GM12878 (cell line): Measurements from ENCODE around the gene RARB. TPM values are rescaled to one million over a fixed set of nuclear protein-coding genes. Genes with fewer than 3 reads are reported as not detected.

ENCODE experiments used
- ATAC-seq: fragments of 200-7000 bp; cut with Tn5 transposase; 3 replicates; pipeline ENCODE4 v1.9.1; 2020; ENCODE audit warnings: mild to moderate bottlenecking, moderate library complexity
- BruUV-seq: library from RNA; stranded (reverse); fragments of 400-500 nt; replicated peaks from 2 replicates; lab custom pipeline; 2021; lab: Mats Ljungman, UMichigan
- CTCF ChIA-PET: fragments of 300-600 bp; sonication (Branson Sonifier 250); formaldehyde crosslinking; extraction: SDS; loops from one replicate; lab custom pipeline; 2021; ENCODE audit warnings: inconsistent platforms; lab: Yijun Ruan, JAX
- POLR2A ChIA-PET: fragments of 350-600 bp; formaldehyde crosslinking; extraction: SDS; loops from one replicate; lab custom pipeline; 2021; ENCODE audit warnings: inconsistent platforms; lab: Charles Lee
- RAD21 ChIA-PET: fragments of 300-600 bp; sonication (Branson Sonifier 250); formaldehyde crosslinking; loops from one replicate; lab custom pipeline; 2023; ENCODE audit warnings: antibody characterized with exemption; ENCODE audit not compliant: unreplicated experiment; lab: Charles Lee
- SMC1A ChIA-PET: fragments of 300-600 bp; sonication (Branson Sonifier 250); formaldehyde crosslinking; loops from one replicate; lab custom pipeline; 2023; ENCODE audit not compliant: unreplicated experiment, uncharacterized antibody; lab: Charles Lee
- DNase-seq: peaks from one replicate; pipeline ENCODE4 v3.0.0-alpha.2; 2011; ENCODE audit warnings: low read depth, low spot score
- FAIRE-seq: peaks from 3 replicates; lab custom pipeline; 2011; peaks lifted over from hg19 to GRCh38; lab: Jason Lieb, UNC
- H2AFZ ChIP-seq: 2 replicates; pipeline ENCODE4 v1.6.0; 2011; ENCODE audit warnings: low read depth, low read length, control low read depth; ENCODE audit not compliant: control insufficient read depth
- H3K27ac ChIP-seq: 2 replicates; pipeline ENCODE4 v1.5.1; 2011; ENCODE audit warnings: control low read depth; ENCODE audit not compliant: control insufficient read depth, insufficient read depth
- H3K27me3 ChIP-seq, 2 experiments: replicated peaks in 1 of 2; 2 replicates each; pipeline versions ENCODE4 v1.6.0 to v1.6.1; 2011; ENCODE audit warnings: low read length in 1 of 2; ENCODE audit not compliant: control insufficient read depth in 2 of 2, insufficient read depth in 2 of 2
- H3K36me3 ChIP-seq, 2 experiments: 2 replicates each; pipeline ENCODE4 v1.5.1; 2011; ENCODE audit warnings: low read length in 1 of 2; ENCODE audit not compliant: control insufficient read depth in 2 of 2, insufficient read depth in 2 of 2
- H3K4me1 ChIP-seq: 2 replicates; pipeline ENCODE4 v1.6.1; 2011; ENCODE audit warnings: mild to moderate bottlenecking, low read length, moderate library complexity, mixed read lengths; ENCODE audit not compliant: control insufficient read depth, insufficient read depth
- H3K4me2 ChIP-seq: 2 replicates; pipeline ENCODE4 v1.6.0; 2011; ENCODE audit warnings: control low read depth; ENCODE audit not compliant: control insufficient read depth, insufficient read depth
- H3K4me3 ChIP-seq: fragments of 200-600 bp; sonication (generic); 2 replicates; pipeline ENCODE4 v1.5.1; 2016
- H3K79me2 ChIP-seq: 2 replicates; pipeline ENCODE4 v1.6.0; 2011; ENCODE audit warnings: low read length; ENCODE audit not compliant: control insufficient read depth, insufficient read depth
- H3K9ac ChIP-seq: 2 replicates; pipeline ENCODE4 v1.8.0; 2011; ENCODE audit warnings: low read length, control low read depth, mixed read lengths; ENCODE audit not compliant: control insufficient read depth, insufficient read depth
- H3K9me3 ChIP-seq: replicated peaks from 3 replicates; pipeline ENCODE4 v1.5.1; 2011; ENCODE audit warnings: mild to moderate bottlenecking, low read length; ENCODE audit not compliant: control insufficient read depth, insufficient read depth
- H4K20me1 ChIP-seq: 2 replicates; pipeline ENCODE4 v1.6.0; 2011; ENCODE audit not compliant: control insufficient read depth, insufficient read depth
- BCL11A ChIP-seq: IDR thresholded peaks from 2 replicates; pipeline ENCODE4 v1.6.1; 2011; ENCODE audit warnings: low read depth, low read length
- BHLHE40 ChIP-seq, 2 experiments: fragments of 450-650 bp in 1 of 2; IDR thresholded peaks; 2 replicates each; pipeline ENCODE4 v1.6.1; 2011 to 2017; ENCODE audit warnings: low read depth in 2 of 2, borderline replicate concordance in 1 of 2, improper control_type of control experiment in 1 of 2, low read length in 1 of 2, mild to moderate bottlenecking in 1 of 2
- CBX3 ChIP-seq: fragments of 200-600 bp; sonication (generic); IDR thresholded peaks from 2 replicates; pipeline ENCODE4 v1.6.1; 2016; ENCODE audit warnings: low read depth, borderline replicate concordance
- CEBPB ChIP-seq, 2 experiments: fragments of 150-350 bp in 1 of 2; IDR thresholded peaks; 2 replicates each; pipeline ENCODE4 v1.6.1; 2012 to 2014; ENCODE audit warnings: low read depth in 2 of 2, low read length in 2 of 2, borderline replicate concordance in 1 of 2, inconsistent platforms in 1 of 2
- EGR1 ChIP-seq, 2 experiments: IDR thresholded peaks; 1 replicate in 1 of 2; 2 replicates in 1 of 2; pipeline ENCODE4 v1.6.1; 2011 to 2012; ENCODE audit warnings: low read depth in 2 of 2, low read length in 2 of 2, borderline replicate concordance in 1 of 2, mild to moderate bottlenecking in 1 of 2, moderate library complexity in 1 of 2
- EP300 ChIP-seq, 2 experiments: fragments of 150-350 bp in 1 of 2; IDR thresholded peaks; 2 replicates each; pipeline ENCODE4 v1.6.1; 2011 to 2012; ENCODE audit warnings: low read depth in 2 of 2, low read length in 2 of 2, borderline replicate concordance in 1 of 2, improper control_type of control experiment in 1 of 2, inconsistent platforms in 1 of 2; ENCODE audit not compliant: control insufficient read depth in 1 of 2
- GABPA ChIP-seq: IDR thresholded peaks from 2 replicates; pipeline ENCODE4 v1.6.1; 2014; ENCODE audit warnings: antibody characterized with exemption, low read depth, mild to moderate bottlenecking, inconsistent platforms
- JUND ChIP-seq: IDR thresholded peaks from 2 replicates; pipeline ENCODE4 v1.6.1; 2012; ENCODE audit warnings: low read depth, mild to moderate bottlenecking, low read length, improper control_type of control experiment, moderate library complexity
- RCOR1 ChIP-seq: conservative IDR thresholded peaks from 2 replicates; pipeline ENCODE4 v1.6.1; 2012; ENCODE audit warnings: low read depth, low read length, improper control_type of control experiment
- ZBTB40 ChIP-seq: fragments of 450-650 bp; IDR thresholded peaks from 2 replicates; pipeline ENCODE4 v1.6.1; 2016; ENCODE audit warnings: mild to moderate bottlenecking, moderate library complexity, borderline replicate concordance
- ZNF24 ChIP-seq: fragments of 450-650 bp; IDR thresholded peaks from 2 replicates; pipeline ENCODE4 v1.6.1; 2017; ENCODE audit warnings: antibody characterized with exemption, mild to moderate bottlenecking
- ZSCAN29 ChIP-seq: fragments of 450-650 bp; IDR thresholded peaks from 2 replicates; pipeline ENCODE4 v1.6.1; 2017; ENCODE audit warnings: mild to moderate bottlenecking, moderate library complexity
- WGBS: methylation state at CpG from one replicate; pipeline ENCODE4 v1.1.6; 2016; ENCODE audit warnings: low lambda C conversion rate; ENCODE audit not compliant: insufficient replicate concordance, insufficient coverage; ENCODE audit errors: missing lambda C conversion rate; 5-methylcytosine and 5-hydroxymethylcytosine counted together
- in situ Hi-C: fragments of 300-500 bp; cut with MboI; formaldehyde crosslinking; loops from 9 replicates; pipeline ENCODE4 v1.14.3; 2018; ENCODE audit warnings: mixed read lengths
- intact Hi-C: fragments of 100-400 bp; cut with micrococcal nuclease; formaldehyde crosslinking; loops from one replicate; pipeline ENCODE4 v1.14.2; 2022; ENCODE audit not compliant: unreplicated experiment
- polyA plus RNA-seq, 11 experiments: library from polyadenylated mRNA; depleted of rRNA in 4 of 11; unstranded in 6 of 11; stranded (reverse) in 5 of 11; fragments of >200 nt; fragmentation: Nextera tagmentation in 4 of 11; fragmentation: Illumina TruSeq in 1 of 11; extraction: Ambion mirVana in 4 of 11; extraction: Trizol in 1 of 11; gene quantifications; 1 replicate in 1 of 11; 2 replicates in 10 of 11; pipeline versions ENCODE4 v1.2.1 to v1.2.3, GENCODE V29; 2011 to 2016; ENCODE audit warnings: inconsistent platforms in 2 of 11, missing spikeins in 2 of 11, low read depth in 1 of 11
- total RNA-seq, 4 experiments: library from RNA; depleted of rRNA in 3 of 4; stranded (reverse); fragments of >200 nt in 3 of 4; fragmentation: Illumina TruSeq in 1 of 4; extraction: Trizol in 1 of 4; gene quantifications; 2 replicates each; pipeline versions ENCODE4 v1.2.1 to v1.2.3, GENCODE V29; 2013 to 2021
- TF ChIP-seq, protein P1 (sequence below), 3 experiments: IDR thresholded peaks in 2 of 3; conservative IDR thresholded peaks in 1 of 3; 2 replicates each; pipeline ENCODE4 v1.5.1; 2011; ENCODE audit warnings: low read depth in 3 of 3, low read length in 3 of 3, mild to moderate bottlenecking in 3 of 3, control low read depth in 2 of 3, moderate library complexity in 2 of 3, inconsistent platforms in 1 of 3, mixed read lengths in 1 of 3; ENCODE audit not compliant: control insufficient read depth in 2 of 3, insufficient read depth in 1 of 3; ENCODE audit errors: extremely low read depth in 1 of 3
- TF ChIP-seq, protein P2 (sequence below): fragments of 450-650 bp; IDR thresholded peaks from 2 replicates; pipeline ENCODE4 v1.6.1; 2016; ENCODE audit warnings: mild to moderate bottlenecking
- TF ChIP-seq, protein P3 (sequence below): fragments of 150-350 bp; IDR thresholded peaks from 2 replicates; pipeline ENCODE4 v1.6.1; 2014; ENCODE audit warnings: mild to moderate bottlenecking, low read depth, low read length

Gene RARB
- total and polyA plus RNA-seq, 10 of the 15 experiments (the other 5 are each of a cell fraction or from before 2014, with no cell fraction given), result 0.05 to 0.06 TPM; not detected in 8

- H3K9me3 ChIP-seq, result no peaks in the 10 kb centered on the region
- no peak overlapping the region for H3K9ac ChIP-seq
- intact Hi-C loops, result no loop called here
- no peaks in the 10 kb centered on the region for H3K36me3 ChIP-seq
- no peak overlapping the region for H3K4me2 ChIP-seq
- ChIA-PET RAD21 (no interaction called here), SMC1A (no interaction called here), POLR2A (no interaction called here), CTCF (interaction anchor here (0.9 to 1.8 kb wide), 3 partner anchors 11 to 16 kb away, joined by 3 to 9 read pairs (median 4); no protein-coding TSS in a partner anchor)
- no peak for FAIRE-seq
- H3K79me2 ChIP-seq, result no peaks in the 10 kb centered on the region
- DNase-seq, result no peak
- in situ Hi-C loops, result no loop called here
- peaks cover 2 to 9% of the 10 kb centered on the region in 2 experiments for H3K27me3 ChIP-seq
- H2AFZ ChIP-seq, result no peak overlapping the region
- no peaks in the 10 kb centered on the region for H3K4me1 ChIP-seq
- H3K27ac ChIP-seq, result no peak overlapping the region
- no peak for ATAC-seq
- H3K4me3 ChIP-seq, result no peak overlapping the region
- no peaks in the 10 kb centered on the region for H4K20me1 ChIP-seq
- 48% methylated on average over 4 of the region's 4 CpGs for WGBS
- no TSS peak for BruUV-seq
- TF ChIP-seq, protein P1, sequence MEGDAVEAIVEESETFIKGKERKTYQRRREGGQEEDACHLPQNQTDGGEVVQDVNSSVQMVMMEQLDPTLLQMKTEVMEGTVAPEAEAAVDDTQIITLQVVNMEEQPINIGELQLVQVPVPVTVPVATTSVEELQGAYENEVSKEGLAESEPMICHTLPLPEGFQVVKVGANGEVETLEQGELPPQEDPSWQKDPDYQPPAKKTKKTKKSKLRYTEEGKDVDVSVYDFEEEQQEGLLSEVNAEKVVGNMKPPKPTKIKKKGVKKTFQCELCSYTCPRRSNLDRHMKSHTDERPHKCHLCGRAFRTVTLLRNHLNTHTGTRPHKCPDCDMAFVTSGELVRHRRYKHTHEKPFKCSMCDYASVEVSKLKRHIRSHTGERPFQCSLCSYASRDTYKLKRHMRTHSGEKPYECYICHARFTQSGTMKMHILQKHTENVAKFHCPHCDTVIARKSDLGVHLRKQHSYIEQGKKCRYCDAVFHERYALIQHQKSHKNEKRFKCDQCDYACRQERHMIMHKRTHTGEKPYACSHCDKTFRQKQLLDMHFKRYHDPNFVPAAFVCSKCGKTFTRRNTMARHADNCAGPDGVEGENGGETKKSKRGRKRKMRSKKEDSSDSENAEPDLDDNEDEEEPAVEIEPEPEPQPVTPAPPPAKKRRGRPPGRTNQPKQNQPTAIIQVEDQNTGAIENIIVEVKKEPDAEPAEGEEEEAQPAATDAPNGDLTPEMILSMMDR (IDR thresholded peaks at IDR 0.05 in 2 of 3, conservative IDR thresholded peaks at IDR 0.05 in 1 of 3; ENCODE audit: control insufficient read depth in 2 of 3, extremely low read depth in 1 of 3, insufficient read depth in 1 of 3, low read depth in 3 of 3, low read length in 3 of 3), result no peak
- TF ChIP-seq ZNF24 (no peak), RCOR1 (no peak), BCL11A (no peak), EP300 (IDR thresholded peaks at IDR 0.05; ENCODE audit: borderline replicate concordance in 1 of 2, control insufficient read depth in 1 of 2, low read depth in 2 of 2, low read length in 2 of 2) (no peak), EGR1 (IDR thresholded peaks at IDR 0.05; ENCODE audit: borderline replicate concordance in 1 of 2, low read depth in 2 of 2, low read length in 2 of 2) (no peak), GABPA (no peak), JUND (no peak), CEBPB (IDR thresholded peaks at IDR 0.05; ENCODE audit: borderline replicate concordance in 1 of 2, low read depth in 2 of 2, low read length in 2 of 2) (no peak), ZBTB40 (no peak), ZSCAN29 (no peak), CBX3 (no peak), BHLHE40 (IDR thresholded peaks at IDR 0.05; ENCODE audit: borderline replicate concordance in 1 of 2, low read depth in 2 of 2, low read length in 1 of 2) (no peak)
- TF ChIP-seq, protein P2, sequence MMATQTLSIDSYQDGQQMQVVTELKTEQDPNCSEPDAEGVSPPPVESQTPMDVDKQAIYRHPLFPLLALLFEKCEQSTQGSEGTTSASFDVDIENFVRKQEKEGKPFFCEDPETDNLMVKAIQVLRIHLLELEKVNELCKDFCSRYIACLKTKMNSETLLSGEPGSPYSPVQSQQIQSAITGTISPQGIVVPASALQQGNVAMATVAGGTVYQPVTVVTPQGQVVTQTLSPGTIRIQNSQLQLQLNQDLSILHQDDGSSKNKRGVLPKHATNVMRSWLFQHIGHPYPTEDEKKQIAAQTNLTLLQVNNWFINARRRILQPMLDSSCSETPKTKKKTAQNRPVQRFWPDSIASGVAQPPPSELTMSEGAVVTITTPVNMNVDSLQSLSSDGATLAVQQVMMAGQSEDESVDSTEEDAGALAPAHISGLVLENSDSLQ, result no peak
- TF ChIP-seq, protein P3, sequence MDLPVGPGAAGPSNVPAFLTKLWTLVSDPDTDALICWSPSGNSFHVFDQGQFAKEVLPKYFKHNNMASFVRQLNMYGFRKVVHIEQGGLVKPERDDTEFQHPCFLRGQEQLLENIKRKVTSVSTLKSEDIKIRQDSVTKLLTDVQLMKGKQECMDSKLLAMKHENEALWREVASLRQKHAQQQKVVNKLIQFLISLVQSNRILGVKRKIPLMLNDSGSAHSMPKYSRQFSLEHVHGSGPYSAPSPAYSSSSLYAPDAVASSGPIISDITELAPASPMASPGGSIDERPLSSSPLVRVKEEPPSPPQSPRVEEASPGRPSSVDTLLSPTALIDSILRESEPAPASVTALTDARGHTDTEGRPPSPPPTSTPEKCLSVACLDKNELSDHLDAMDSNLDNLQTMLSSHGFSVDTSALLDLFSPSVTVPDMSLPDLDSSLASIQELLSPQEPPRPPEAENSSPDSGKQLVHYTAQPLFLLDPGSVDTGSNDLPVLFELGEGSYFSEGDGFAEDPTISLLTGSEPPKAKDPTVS, result no peak
These were observed 4.2 kb downstream of the RARB start for GRCh38 chr3:25432176-25432720.
